ENCODE data around the gene SNCG.
"Not testable (repeated sequence)": the region's sequence is repeated elsewhere in the genome, so short reads cannot be mapped to it uniquely, and the experiment has no call there.

DNA sequence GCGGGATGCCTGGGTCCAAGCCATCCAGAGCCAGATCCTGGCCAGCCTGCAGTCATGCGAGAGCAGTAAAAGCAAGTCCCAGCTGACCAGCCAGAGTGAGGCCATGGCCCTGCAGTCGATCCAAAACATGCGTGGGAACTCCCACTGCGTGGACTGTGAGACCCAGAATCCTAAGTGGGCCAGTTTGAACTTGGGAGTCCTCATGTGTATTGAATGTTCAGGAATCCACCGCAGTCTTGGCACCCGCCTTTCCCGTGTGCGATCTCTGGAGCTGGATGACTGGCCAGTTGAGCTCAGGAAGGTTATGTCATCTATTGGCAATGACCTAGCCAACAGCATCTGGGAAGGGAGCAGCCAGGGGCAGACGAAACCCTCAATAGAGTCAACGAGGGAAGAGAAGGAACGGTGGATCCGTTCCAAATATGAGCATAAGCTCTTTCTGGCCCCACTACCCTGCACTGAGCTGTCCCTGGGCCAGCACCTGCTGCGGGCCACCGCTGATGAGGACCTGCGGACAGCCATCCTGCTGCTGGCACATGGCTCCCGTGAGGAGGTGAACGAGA is 50.8 kb downstream of the SNCG start:
- not testable (repeated sequence) for TF ChIP-seq CTCF (conservative IDR thresholded peaks at IDR 0.05 in 1 of 2, IDR thresholded peaks at IDR 0.05 in 1 of 2; ENCODE audit: extremely low read depth in 1 of 2, insufficient read depth in 1 of 2, low read depth in 1 of 2, low read length in 2 of 2); EZH2 (IDR thresholded peaks at IDR 0.05; ENCODE audit: borderline replicate concordance, low read length)
